ENCODE results near the gene TXK.
A peak's percentile ranks its signal among the peaks of the same experiment; 100 is the strongest.

The TXK gene

DNA sequence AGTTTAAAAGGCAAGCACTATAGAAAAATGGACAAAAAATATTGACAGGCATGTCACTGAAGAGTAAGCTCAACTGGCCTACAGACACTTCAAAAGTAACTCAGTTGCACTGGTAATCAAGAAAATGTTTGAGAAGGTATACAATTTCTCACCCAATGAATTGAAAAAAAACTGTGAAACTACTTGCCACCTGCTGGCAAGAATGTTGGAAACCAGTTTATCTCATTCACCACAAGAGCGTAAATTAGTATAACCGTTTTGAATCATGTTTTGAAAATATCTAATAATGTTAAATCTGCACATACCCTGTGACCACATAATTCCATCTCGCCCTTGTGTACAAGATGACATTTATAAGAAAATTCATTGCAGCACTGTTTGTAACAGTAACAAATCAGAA is 31.7 kb downstream of the TXK start:
- Histone ChIP-seq H3K9me2 (replicated peaks; ENCODE audit: low read depth, low read length) (no peaks in the 10 kb centered on the region), H3F3A (ENCODE audit: low read depth) (no peaks in the 10 kb centered on the region; the same call in 1 of the 2 replicates), H3K9ac (ENCODE audit: low read depth, low read length, poor library complexity, severe bottlenecking) (no peak overlapping the region), H3K4me1 (ENCODE audit: insufficient read depth, low read length, poor library complexity, severe bottlenecking) (peaks cover 4% of the 10 kb centered on the region), H3K36me3 (ENCODE audit: insufficient read depth, low read length) (no peaks in the 10 kb centered on the region; the same call in 1 of the 2 replicates), H4K20me1 (ENCODE audit: insufficient read depth, low read length, poor library complexity, severe bottlenecking) (no peaks in the 10 kb centered on the region), H2AFZ (ENCODE audit: low read length) (no peak overlapping the region), H3K4me3 (ENCODE audit: low read length, poor library complexity, severe bottlenecking) (no peak overlapping the region), H3K27me3 (ENCODE audit: insufficient read depth, low read length, poor library complexity, severe bottlenecking) (no peaks in the 10 kb centered on the region), H3K79me2 (ENCODE audit: insufficient read depth, low read length) (no peaks in the 10 kb centered on the region), H3K4me2 (ENCODE audit: low read depth, low read length, poor library complexity, severe bottlenecking) (no peak overlapping the region), H3K9me3 (ENCODE audit: insufficient read depth, low read depth, low read length) (no peaks in the 10 kb centered on the region)
- TF ChIP-seq EZH2phosphoT487 (IDR thresholded peaks at IDR 0.05; ENCODE audit: borderline replicate concordance) = no peak
- TF ChIP-seq, protein P1, sequence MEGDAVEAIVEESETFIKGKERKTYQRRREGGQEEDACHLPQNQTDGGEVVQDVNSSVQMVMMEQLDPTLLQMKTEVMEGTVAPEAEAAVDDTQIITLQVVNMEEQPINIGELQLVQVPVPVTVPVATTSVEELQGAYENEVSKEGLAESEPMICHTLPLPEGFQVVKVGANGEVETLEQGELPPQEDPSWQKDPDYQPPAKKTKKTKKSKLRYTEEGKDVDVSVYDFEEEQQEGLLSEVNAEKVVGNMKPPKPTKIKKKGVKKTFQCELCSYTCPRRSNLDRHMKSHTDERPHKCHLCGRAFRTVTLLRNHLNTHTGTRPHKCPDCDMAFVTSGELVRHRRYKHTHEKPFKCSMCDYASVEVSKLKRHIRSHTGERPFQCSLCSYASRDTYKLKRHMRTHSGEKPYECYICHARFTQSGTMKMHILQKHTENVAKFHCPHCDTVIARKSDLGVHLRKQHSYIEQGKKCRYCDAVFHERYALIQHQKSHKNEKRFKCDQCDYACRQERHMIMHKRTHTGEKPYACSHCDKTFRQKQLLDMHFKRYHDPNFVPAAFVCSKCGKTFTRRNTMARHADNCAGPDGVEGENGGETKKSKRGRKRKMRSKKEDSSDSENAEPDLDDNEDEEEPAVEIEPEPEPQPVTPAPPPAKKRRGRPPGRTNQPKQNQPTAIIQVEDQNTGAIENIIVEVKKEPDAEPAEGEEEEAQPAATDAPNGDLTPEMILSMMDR (conservative IDR thresholded peaks at IDR 0.05; ENCODE audit: low read length) = peak; percentile 22; the same call in 1 of the 2 replicates

DNA sequence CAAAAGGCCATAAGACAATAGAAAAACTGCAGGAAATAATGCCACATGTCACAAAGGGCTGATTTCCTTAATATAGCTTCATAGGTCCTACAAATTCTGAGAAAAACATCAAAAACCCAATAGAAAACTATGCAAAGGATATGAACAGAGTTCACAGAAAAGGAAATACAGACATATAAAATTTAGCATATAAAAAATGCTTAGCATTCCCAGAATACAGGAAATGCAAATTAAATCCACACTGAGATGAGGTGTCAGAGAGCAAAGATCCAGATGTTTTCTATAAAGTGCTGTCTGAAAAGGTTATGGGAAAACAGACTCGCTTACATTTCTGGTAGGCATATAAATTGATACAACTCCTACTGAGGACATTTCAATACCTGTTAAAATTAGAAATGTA is 33.8 kb downstream of the TXK start:
- Histone ChIP-seq H2AFZ (ENCODE audit: low read length) (no peak overlapping the region), H3K4me1 (ENCODE audit: insufficient read depth, low read length, poor library complexity, severe bottlenecking) (peaks cover 4% of the 10 kb centered on the region), H4K20me1 (ENCODE audit: insufficient read depth, low read length, poor library complexity, severe bottlenecking) (no peaks in the 10 kb centered on the region), H3K9ac (ENCODE audit: low read depth, low read length, poor library complexity, severe bottlenecking) (no peak overlapping the region), H3K9me3 (ENCODE audit: insufficient read depth, low read depth, low read length) (no peaks in the 10 kb centered on the region), H3K27me3 (ENCODE audit: insufficient read depth, low read length, poor library complexity, severe bottlenecking) (no peaks in the 10 kb centered on the region), H3K79me2 (ENCODE audit: insufficient read depth, low read length) (no peaks in the 10 kb centered on the region), H3K4me2 (ENCODE audit: low read depth, low read length, poor library complexity, severe bottlenecking) (no peak overlapping the region), H3K4me3 (ENCODE audit: low read length, poor library complexity, severe bottlenecking) (no peak overlapping the region), H3K36me3 (ENCODE audit: insufficient read depth, low read length) (no peaks in the 10 kb centered on the region; the same call in 1 of the 2 replicates), H3F3A (ENCODE audit: low read depth) (no peaks in the 10 kb centered on the region; the same call in 1 of the 2 replicates), H3K9me2 (replicated peaks; ENCODE audit: low read depth, low read length) (no peaks in the 10 kb centered on the region)
- TF ChIP-seq, protein P1 (conservative IDR thresholded peaks at IDR 0.05; ENCODE audit: low read length) = no peak
- TF ChIP-seq EZH2phosphoT487 (IDR thresholded peaks at IDR 0.05; ENCODE audit: borderline replicate concordance) = no peak

DNA sequence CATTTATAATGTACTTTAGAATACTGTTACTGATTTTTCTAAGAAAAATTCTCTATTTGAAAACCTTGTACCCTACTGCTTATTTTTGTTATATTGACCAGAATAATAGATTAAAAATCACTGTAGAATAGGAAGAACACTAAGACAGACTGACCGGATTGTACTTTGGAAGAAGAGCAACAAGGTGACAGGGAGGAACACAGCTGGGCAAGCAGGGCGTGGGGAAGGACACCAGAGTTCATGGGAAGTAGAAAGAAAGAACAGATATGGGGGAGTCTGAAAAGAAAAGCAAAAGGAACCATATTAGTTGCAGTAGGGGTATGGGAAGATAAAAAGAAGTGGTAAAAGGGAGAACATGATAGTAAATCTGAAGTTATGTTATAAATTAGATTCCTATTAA is 38.6 kb downstream of the TXK start:
- Histone ChIP-seq H3K9me3 (ENCODE audit: insufficient read depth, low read depth, low read length) (no peaks in the 10 kb centered on the region), H3K4me2 (ENCODE audit: low read depth, low read length, poor library complexity, severe bottlenecking) (no peak overlapping the region), H3K4me3 (ENCODE audit: low read length, poor library complexity, severe bottlenecking) (no peak overlapping the region), H3K27me3 (ENCODE audit: insufficient read depth, low read length, poor library complexity, severe bottlenecking) (no peaks in the 10 kb centered on the region), H3K4me1 (ENCODE audit: insufficient read depth, low read length, poor library complexity, severe bottlenecking) (peaks cover 4% of the 10 kb centered on the region), H2AFZ (ENCODE audit: low read length) (no peak overlapping the region), H3K9me2 (replicated peaks; ENCODE audit: low read depth, low read length) (no peaks in the 10 kb centered on the region), H3K79me2 (ENCODE audit: insufficient read depth, low read length) (no peaks in the 10 kb centered on the region), H3K9ac (ENCODE audit: low read depth, low read length, poor library complexity, severe bottlenecking) (no peak overlapping the region), H3F3A (ENCODE audit: low read depth) (no peaks in the 10 kb centered on the region; the same call in 1 of the 2 replicates), H4K20me1 (ENCODE audit: insufficient read depth, low read length, poor library complexity, severe bottlenecking) (no peaks in the 10 kb centered on the region), H3K36me3 (ENCODE audit: insufficient read depth, low read length) (peaks cover 16% of the 10 kb centered on the region; the same call in 1 of the 2 replicates)
- no peak for TF ChIP-seq EZH2phosphoT487 (IDR thresholded peaks at IDR 0.05; ENCODE audit: borderline replicate concordance)
- TF ChIP-seq, protein P1 (conservative IDR thresholded peaks at IDR 0.05; ENCODE audit: low read length) = no peak
